ENCODE measurements around the gene TMEM72.
A peak's percentile ranks its signal among the peaks of the same experiment; 100 is the strongest.

The TMEM72 gene

GRCh38 chr10:44955413-44956070 lies 44.4 kb downstream of the TMEM72 start:
- no peak for DNase-seq (ENCODE audit: low read depth)

- no peak for DNase-seq (ENCODE audit: low read depth)
Measured at GRCh38 chr10:44956226-44956625, 45.1 kb downstream of the TMEM72 start.

DNA sequence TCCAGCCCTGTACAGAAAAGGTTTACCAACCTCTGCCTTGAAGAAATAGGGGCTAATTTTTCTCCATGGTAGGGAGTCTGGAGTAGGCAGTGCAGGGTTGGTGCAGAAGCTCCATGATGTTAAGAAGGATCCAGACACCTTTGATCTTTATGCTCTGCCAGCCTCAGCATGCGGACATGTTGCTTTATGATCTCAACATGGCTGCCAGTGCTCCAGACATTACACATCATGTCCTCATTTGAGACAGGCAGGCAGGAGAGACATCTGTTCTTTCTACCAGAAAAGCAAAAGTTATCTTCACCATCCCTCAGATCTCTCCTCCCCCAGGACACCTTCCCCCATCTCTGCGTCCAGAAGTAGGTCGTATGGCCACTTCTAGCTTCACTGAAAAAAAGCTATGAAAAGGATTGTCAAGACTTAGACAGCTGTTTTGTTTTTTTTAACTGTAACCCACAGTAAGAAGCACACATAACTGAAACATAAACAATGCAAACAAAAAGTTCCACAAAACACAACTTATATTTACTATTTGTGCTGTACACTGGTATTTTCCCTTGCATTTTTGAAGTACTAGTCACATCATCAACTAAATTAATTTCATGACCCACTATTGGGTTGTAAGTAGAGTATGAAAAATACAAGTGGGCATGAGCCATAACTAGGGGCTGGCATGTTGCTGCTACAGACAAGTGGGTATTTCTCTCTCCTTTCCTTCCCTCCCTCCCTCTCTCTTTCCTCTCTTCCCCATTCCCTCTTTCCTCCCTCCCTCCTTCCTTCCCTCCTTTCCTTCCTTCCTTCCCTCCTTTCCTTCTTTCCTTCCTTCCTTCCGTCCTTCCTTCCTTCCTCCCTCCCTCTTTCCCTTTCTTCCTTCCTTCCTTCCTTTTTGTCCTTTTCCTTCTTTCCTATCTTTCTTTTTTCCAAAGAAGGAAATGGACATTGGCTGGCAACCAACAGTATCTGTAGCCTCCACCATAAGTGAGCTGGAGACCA lies 45.9 kb downstream of the TMEM72 start:
- DNase-seq (ENCODE audit: low read depth): no peak

DNA sequence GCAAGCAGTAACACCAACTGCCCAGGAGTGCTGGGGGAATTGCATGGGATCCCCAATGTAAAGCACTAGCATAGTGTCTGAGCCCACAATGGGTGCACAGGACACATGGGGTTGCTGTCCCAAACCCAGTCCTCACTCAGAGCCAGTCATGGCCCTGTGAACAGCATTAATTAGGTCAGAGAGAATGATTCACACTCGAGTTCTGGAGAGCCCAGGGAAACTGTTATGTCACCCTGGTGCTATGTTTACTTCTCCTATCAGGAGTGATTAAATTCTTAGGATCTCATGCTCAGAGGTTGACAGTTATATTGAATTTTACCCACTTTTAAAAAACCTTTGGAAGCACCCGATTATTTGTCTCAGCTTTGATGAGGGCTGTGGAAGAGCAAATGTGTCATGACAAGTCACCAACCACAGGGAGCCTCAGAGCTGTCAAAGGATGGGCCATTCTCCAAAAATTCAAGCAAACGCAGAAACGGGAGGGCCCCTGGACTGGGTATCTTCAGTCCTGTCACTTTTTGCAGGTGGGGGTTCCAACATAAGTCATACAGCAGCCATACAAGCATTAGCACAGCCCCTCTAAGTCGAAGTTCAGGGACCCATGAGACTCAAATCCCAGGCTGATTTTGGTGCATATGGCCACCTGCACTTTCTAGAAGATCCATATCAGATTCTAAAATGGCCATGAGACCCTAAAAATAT lies 47.2 kb downstream of the TMEM72 start:
- DNase-seq (ENCODE audit: low read depth): no peak

DNA sequence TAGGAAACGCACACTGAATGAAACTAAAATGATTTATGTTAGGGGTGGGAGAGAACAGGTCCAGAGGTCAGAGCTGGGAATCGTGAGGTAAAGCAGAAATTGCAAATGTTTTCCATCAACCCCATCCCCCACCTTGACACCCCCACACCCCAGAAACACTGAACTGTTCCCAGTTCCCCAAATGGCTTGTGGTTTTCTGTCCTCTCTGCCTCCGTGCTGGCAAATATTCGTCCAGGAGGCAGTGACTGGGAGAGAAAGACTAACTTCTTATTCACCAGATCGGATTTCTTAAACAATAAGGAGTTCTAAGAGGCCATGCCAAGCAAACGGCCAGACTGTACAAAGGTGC lies 47.7 kb downstream of the TMEM72 start:
- no peak for DNase-seq (ENCODE audit: low read depth)

DNA sequence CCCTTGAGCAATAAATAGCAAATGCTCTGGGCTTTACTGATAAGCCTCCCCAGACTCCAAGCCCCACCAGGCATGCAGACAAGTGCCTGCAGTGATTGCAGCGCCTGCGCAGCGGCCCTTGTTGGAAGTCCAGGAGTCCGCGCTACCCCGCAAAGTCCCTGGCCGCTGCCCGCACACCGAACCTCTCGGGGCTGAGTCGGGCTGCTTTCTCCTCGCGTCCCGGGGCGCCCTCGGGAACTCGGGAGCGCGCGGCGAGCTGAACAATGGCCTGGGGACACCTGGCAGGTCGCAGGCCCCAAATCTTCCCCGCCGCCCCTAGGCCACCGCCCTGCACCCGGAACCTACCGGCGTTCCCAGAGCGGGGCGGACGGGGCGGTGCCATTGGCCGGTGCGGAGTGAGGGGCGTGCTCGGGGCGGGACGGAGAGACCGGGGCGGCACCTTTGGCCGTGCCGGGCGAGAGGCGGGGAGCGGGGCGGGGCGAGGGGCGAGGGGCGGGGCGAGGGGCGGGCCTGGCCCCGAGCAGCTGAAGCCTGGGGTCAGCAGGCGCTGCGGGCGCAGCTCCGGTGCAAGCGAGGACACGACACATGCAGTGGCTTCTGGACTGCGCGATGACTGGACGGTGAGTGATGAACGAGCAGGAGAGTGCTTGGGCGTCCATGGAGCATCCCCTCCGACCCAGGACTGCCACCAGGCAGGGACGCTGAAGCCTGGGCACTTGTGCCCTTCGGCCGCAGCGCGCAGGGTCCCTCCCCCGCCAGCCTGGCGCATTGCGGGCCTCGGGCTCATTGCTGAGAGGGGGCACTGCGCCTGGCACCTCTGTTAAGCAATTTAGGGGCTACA lies 48.3 kb downstream of the TMEM72 start, which contains the start of gene RASSF4:
Gene RASSF4, plus strand, starts transcription at position 556 of the 841 bp plus-strand sequence. CDS start 10,401 bp downstream, outside the sequence.
- peak; percentile 92 for DNase-seq (ENCODE audit: low read depth)

GRCh38 chr10:44960088-44960460 lies 48.9 kb downstream of the TMEM72 start:
- no peak for DNase-seq (ENCODE audit: low read depth)

- no peak for DNase-seq (ENCODE audit: low read depth)
Measured at GRCh38 chr10:44960482-44961229, 49.5 kb downstream of the TMEM72 start.

DNA sequence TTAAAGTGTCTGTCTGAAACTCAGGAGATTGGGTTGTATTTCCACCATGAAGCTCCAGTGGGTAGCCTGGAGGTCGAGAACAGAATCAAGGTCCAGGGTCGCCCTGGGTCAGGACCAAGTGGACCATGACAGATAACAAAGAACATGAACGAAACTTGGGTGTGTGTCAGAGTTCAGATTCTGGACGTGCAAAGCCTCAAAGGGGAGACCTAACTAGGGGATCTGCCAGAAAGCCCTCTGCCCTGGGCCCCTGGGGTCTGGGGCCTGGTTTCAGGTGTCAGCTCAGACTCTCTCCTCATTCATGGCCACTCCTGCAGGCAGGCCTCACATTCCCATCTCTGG lies 50.1 kb downstream of the TMEM72 start:
- no peak for DNase-seq (ENCODE audit: low read depth)

DNA sequence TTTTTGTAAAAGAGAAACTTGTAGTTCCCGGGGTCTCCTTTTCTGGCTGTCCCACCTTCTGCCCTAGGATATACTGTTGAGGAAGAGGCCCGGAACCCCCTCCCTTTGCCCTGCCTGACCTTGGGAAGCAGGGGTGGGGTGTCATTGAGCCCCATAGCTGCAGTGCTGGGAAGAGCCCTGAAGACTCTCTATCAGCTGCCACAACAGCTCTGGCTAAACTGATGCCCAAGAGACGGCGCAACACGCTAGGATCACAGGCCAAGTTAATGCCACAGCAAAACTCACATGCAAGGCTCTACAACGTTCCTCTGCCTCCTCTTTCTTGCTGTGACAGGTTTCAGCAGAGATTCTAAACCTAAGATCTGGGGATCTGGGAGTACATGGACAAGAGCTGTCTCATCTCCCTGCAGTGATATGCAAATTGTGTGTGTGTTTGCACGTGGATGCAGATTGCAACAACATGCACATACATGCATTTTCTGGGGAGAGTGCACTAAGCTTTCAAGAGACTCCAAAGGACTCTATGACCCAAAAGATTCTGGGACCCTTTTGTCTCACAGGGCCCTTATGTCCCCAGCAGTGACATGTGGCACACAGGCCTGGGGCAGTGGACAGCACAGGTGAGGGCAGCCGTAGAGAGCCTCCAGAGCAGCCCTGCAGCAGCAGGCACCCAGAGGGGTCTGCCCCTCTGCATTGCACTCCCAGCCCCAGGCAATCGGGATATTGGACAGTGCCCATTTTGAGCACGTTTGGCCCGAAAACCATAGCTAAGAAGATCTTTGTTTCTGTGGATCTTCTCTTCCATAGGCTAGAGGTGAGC lies 51.0 kb downstream of the TMEM72 start:
- no peak for DNase-seq (ENCODE audit: low read depth)

DNA sequence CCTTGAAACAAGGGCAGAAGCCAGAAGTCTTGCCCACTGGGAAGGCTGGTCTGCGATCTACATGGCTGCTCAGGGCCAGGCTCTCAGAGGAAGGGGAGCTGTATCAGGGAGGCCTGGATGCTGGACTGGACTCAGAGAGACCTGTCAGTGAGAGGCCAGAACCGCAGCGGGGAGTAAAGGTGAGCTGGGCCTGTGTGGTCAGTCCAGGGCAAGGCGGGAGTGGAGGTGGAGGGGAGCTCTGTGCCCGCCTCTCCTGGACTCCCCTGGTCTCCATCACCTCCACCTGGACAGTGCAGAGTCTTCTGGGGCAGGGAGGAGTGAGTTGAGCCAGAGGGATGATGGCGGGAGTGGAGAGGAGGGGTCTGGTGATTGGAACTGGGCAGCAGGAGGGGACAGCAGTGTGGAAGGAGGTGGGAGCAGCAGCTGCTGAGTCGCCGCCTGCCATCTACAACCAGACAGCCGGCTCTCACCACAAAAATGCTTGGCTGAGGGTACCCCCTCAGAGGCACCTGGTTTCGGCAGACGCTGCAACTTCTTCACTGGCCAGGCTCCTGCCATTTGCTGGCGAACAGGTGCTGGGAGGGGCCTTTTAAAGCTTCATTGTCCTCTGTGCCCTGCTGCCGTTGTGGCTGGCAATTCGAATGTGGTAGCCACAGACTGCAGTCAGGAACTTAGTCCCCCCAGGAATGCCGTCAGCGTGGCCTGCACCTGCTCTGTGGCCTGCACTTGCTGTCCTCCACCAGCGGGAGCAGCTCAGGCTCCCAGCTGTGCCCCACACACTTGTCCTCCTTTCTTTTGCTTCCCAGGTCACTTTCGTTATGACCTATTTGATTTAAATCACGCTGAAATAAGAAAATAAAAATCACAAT lies 52.0 kb downstream of the TMEM72 start:
- DNase-seq (ENCODE audit: low read depth): no peak

DNA sequence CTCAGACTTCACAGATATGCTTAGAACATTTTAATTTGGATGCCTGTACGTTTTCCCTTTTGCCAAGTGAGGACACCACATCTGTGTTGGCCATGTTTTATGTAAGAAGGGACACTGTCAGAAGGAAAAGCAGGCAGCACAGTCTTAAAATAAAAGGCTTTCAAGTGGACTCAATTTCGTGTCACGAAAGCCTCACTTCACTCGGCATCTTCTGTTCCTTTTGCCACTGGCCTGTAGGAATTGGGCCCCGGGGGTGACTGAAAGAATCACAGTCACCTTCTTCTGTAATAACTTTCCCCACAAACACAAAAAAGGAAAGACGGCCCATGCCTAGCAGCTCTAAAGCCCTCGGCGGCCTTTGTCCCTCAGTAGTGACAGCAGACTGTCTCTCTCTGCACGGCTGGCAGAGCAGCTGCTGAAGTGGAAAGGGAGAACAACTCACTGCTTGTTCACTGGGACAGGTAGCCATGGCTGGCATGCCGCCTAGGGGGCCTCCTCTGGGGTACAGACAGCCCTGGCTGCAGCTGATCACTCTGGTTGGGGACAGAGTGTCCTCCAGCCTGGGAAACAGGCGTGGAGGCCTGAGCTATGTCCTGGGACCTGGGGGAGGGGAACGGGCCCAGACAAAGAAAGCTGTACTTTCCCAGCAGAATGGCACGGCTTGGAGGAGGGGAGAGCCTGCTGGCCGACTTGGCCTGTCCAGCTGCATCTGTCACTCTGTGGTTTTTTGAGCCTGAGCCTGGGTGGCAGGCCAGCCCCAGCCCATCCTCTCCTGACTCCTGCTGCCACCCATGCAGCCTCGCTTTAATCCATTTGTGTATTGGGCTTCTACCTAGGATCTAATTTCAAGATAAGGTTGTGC lies 52.9 kb downstream of the TMEM72 start:
- DNase-seq (ENCODE audit: low read depth): no peak

GRCh38 chr10:44965104-44965503 lies 54.0 kb downstream of the TMEM72 start:
- DNase-seq (ENCODE audit: low read depth): no peak

- no peak for DNase-seq (ENCODE audit: low read depth)
Measured at GRCh38 chr10:44965651-44966097, 54.5 kb downstream of the TMEM72 start.

DNA sequence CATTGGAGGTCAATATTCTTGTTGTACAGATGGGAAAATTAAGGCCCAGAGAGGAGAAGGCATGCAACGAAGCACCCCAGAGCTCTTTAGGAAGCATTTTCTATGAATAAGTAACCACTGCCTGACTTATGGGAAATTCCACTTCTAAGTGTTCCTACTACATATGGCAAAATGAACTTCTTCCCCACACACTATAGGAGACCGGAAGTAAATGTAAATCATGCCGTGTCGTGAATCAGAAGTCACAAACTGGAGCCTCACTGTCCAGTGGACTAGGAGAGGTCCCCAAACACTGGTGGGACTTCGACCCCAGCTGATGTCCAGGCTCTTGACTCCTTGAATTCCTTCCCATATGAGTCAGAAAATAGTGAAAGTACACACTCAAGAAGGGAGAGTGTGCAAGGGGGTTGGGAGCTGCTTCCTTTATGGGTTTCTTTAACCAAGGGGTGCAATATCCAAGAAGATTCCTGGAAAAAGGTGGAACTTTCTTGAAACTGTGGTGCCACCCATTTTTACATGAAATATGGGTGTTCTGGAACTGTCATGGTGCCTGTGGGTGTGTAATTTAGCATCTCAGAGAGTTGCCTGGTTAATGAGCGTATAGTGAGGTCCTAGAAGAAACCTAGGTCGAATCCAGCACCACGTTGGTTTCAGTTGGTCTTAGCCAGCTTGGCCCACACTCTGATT lies 55.1 kb downstream of the TMEM72 start:
- no peak for DNase-seq (ENCODE audit: low read depth)

DNA sequence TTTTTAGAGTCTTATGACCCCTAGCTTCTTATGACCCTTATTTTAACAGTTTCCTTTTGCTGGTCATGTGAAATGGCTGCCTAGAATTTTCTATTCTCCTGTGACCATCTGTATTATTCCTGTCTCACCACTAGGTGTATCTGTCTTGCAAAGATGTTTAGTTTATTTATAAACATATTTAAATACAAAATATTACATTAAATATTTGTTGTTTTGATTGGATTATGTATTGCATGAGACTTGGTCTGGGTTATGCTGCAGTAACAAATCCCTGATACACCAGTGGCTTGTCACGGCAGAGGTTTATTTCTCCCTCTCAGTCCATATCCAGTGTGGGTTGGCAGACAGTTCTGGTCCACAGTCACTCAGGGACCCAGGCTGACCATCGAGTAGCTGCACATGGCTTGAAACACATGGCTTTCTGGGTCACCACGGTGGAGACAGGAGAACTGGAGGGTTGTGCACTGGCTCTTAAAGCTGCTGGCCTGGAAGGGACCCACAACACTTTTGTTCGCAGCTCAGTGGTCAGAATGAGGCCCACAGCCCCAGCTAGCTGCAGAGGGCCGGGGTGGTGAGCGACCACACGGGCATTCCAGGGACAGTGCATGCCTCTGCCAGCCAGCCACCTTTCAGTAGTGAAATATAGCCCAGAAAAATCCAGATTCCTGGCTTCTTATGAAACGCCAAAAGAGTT lies 55.8 kb downstream of the TMEM72 start:
- no peak for DNase-seq (ENCODE audit: low read depth)

DNA sequence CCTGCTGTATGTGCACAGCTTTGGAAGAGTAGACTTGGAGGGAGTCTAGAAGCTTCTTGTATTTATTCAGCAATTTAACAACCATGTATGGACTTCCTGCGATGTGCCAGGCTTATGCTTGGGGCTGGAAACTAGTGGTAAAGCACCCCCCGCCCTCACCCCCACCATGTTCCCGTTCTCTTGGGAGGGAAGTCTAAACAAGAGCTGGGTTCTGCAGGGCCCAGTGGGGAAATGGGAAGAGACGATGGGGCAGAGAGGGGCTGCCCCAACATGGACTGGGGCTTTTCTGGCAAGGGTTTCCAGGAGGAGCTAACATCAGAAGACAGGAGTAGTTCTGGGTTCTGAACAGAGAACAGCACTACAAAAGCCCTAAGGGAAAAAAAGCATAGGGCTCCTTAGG lies 56.5 kb downstream of the TMEM72 start:
- DNase-seq (ENCODE audit: low read depth): no peak
